Measurements from ENCODE around the gene TREML4.

- TF ChIP-seq CTCF (IDR thresholded peaks at IDR 0.05), result no peak
- TF ChIP-seq EZH2 (IDR thresholded peaks at IDR 0.05; ENCODE audit: borderline replicate concordance, insufficient read depth, low read depth, low read length, poor library complexity, severe bottlenecking), result no peak
Measured at GRCh38 chr6:41237128-41237527, 9.0 kb downstream of the TREML4 start.
